Spleen (tissue), 7 donors: Measurements from ENCODE around the gene IGSF5.

Experiments used
- CTCF ChIP-seq, 11 experiments: fragments of 200-600 bp in 7 of 11; fragments of 450-650 bp in 4 of 11; sonication (generic) in 4 of 11; IDR thresholded peaks in 8 of 11; conservative IDR thresholded peaks in 3 of 11; 1 replicate in 7 of 11; 2 replicates in 4 of 11; pipeline versions ENCODE4 v1.4.0 to v1.8.0; 2016 to 2021; ENCODE audit warnings: antibody characterized with exemption in 11 of 11, inconsistent platforms in 4 of 11, mild to moderate bottlenecking in 1 of 11
- POLR2AphosphoS5 ChIP-seq, 3 donors: sonication (generic); formaldehyde crosslinking; IDR thresholded peaks; one replicate each; pipeline ENCODE4 v1.5.1; 2017; ENCODE audit warnings: antibody characterized with exemption in 3 of 3
- donor health status: DM: no; HTN: no; CAD: no; lungs with moderate emphysema.
- donor health status: DM: no; HTN: no; CAD: no.
- donor health status: DM: no; HTN: no; CAD: no.

DNA sequence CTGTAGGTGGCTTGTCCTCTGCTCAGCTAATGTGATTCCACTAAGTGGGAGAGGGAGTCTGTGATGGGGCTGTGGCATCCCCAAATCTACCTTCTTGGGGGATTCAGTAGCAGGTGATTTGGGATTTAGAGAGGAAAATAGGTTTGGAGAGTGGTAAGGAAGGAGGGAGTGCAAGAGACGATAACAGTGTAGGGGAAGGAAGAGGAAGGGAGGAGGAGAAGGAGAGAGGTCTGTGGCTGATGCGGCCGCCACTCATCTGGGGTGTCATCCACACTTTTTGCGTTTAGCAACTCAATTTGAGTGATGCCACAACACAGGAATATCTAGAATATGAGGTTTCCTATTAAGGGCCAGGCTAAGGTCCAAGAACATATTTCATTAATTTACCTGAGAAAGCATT is 98.5 kb downstream of the IGSF5 start:
- TF ChIP-seq POLR2AphosphoS5 (IDR thresholded peaks at IDR 0.05) = no peak
- no peak for TF ChIP-seq CTCF (IDR thresholded peaks at IDR 0.05 in 8 of 11, conservative IDR thresholded peaks at IDR 0.05 in 3 of 11)
